Adrenal gland (tissue), 12 donors: ENCODE measurements around the gene TEX2. TPM values are rescaled to one million over a fixed set of nuclear protein-coding genes. Genes with fewer than 3 reads are reported as not detected.
"Not testable (repeated sequence)": the region's sequence is repeated elsewhere in the genome, so short reads cannot be mapped to it uniquely, and the experiment has no call there.

ENCODE experiments used
- DNase-seq, 7 donors: peaks; one replicate each; pipeline ENCODE4 v3.0.0-alpha.2; 2019 to 2020
- H3K27ac ChIP-seq, 5 donors: fragments of 200-600 bp; sonication (generic) in 4 of 5; 1 replicate in 3 of 5; 2 replicates in 2 of 5; pipeline versions ENCODE4 v1.5.1 to v1.8.0; 2016 to 2020; ENCODE audit warnings: mild to moderate bottlenecking in 1 of 5
- H3K27me3 ChIP-seq: fragments of 200-600 bp; 2 replicates; pipeline ENCODE4 v1.8.0; 2021
- H3K36me3 ChIP-seq, 2 donors: fragments of 200-600 bp; replicated peaks in 1 of 2; 1 replicate in 1 of 2; 2 replicates in 1 of 2; pipeline versions ENCODE4 v1.5.1 to v1.8.0; 2018 to 2022
- H3K4me1 ChIP-seq, 2 donors: fragments of 200-600 bp; replicated peaks in 1 of 2; 1 replicate in 1 of 2; 2 replicates in 1 of 2; pipeline versions ENCODE4 v1.5.1 to v1.8.0; 2018 to 2021
- H3K4me3 ChIP-seq, 4 donors: fragments of 200-600 bp; sonication (generic) in 3 of 4; one replicate each; pipeline ENCODE4 v1.5.1; 2016 to 2018
- H3K9me3 ChIP-seq, 3 donors: fragments of 200-600 bp; sonication (generic) in 1 of 3; replicated peaks in 1 of 3; 1 replicate in 2 of 3; 2 replicates in 1 of 3; pipeline versions ENCODE4 v1.5.1 to v1.8.0; 2016 to 2021
- POLR2A ChIP-seq, 2 donors: fragments of 450-650 bp; IDR thresholded peaks; one replicate each; pipeline ENCODE4 v1.6.1; 2017; ENCODE audit warnings: antibody characterized with exemption in 2 of 2, mild to moderate bottlenecking in 2 of 2, moderate library complexity in 1 of 2
- WGBS, 4 donors: extraction: QIAGEN DNeasy Blood & Tissue Kit in 2 of 4; methylation state at CpG; one replicate each; pipeline versions ENCODE4 v1.1.5 to v1.1.7; 2013 to 2017; 5-methylcytosine and 5-hydroxymethylcytosine counted together
- intact Hi-C, 2 donors: fragments of 100-400 bp; cut with DNase I; formaldehyde crosslinking; loops; one replicate each; pipeline versions ENCODE4 v1.14.1 to v1.15.0; 2022 to 2023
- polyA plus RNA-seq, 3 donors: library from polyadenylated mRNA; stranded (reverse); fragments of 200-250 nt in 2 of 3; fragments of 350-450 nt in 1 of 3; fragmentation: Illumina TruSeq in 1 of 3; extraction: RNeasy Lipid Tissue Mini Kit (QIAGEN cat#74804) in 1 of 3; gene quantifications; one replicate each; pipeline ENCODE4 v1.2.3, GENCODE V29; 2013 to 2014
- total RNA-seq, 9 donors: library from RNA; depleted of rRNA in 4 of 9; stranded (reverse); fragments of >200 nt in 4 of 9; fragments of 120-200 nt in 1 of 9; fragmentation: NEBNext Ultra II Directional in 1 of 9; extraction: Animal tissue kit (Norgen Biotek cat#: 25700) in 1 of 9; gene quantifications; one replicate each; pipeline versions ENCODE4 v1.1.0 to v1.2.4, GENCODE V29; 2013 to 2023
- TF ChIP-seq, protein P1 (sequence below), 6 experiments: fragments of 450-650 bp in 4 of 6; fragments of 200-600 bp in 2 of 6; sonication (generic) in 1 of 6; IDR thresholded peaks; 1 replicate in 5 of 6; 2 replicates in 1 of 6; pipeline versions ENCODE4 v1.5.1 to v1.8.0; 2016 to 2021; ENCODE audit warnings: antibody characterized with exemption in 6 of 6, mild to moderate bottlenecking in 2 of 6, moderate library complexity in 1 of 6
- donor health status: healthy with polysubstance abuse.
- donor health status: Bipolar disorder and iron deficiency.
- donor health status: DM: yes; HTN: yes; CAD: no.
- donor health status: DM: no; HTN: no; CAD: no.
- donor health status: DM: no; HTN: no; CAD: no.
- donor health status: DM: yes; HTN: yes; CAD: no.

Gene TEX2
- total and polyA plus RNA-seq, 12 donors, result 12.0 to 91.5 (median 62.5) TPM

- intact Hi-C loops, result no loop called here
- H3K4me1 ChIP-seq, result peaks cover 32 to 61% of the 10 kb centered on the region in 2 donors
- WGBS, 4 donors, result 41 to 48% (median 43%) methylated on average over 1 of the region's 1 CpG
Measured at GRCh38 chr17:64126918-64127317, 136.1 kb downstream of the TEX2 start.

DNA sequence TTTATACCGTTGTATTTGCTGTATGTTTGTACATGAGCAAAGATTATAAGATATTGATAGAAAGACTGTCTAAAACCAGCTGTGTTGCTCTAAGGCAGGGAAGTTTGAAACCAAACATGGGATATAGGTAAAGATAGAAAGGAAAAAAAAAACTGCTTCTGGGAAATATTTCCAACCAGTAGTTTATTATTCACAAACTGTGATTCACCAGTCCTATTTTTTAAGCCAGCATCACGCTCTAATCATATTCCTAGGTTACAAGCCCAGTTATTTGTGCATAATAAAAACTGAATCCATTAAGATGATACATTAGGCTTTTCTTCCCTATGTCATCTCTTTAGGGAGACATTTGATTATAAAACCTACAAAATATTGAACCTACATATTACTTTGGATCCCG lies 137.1 kb downstream of the TEX2 start:
- H3K9me3 ChIP-seq, result no peaks in the 10 kb centered on the region
- WGBS, 4 donors, result 37 to 55% (median 40%) methylated on average over 3 of the region's 3 CpGs
- peaks cover 26 to 59% of the 10 kb centered on the region in 2 donors for H3K4me1 ChIP-seq
- TF ChIP-seq, protein P1, sequence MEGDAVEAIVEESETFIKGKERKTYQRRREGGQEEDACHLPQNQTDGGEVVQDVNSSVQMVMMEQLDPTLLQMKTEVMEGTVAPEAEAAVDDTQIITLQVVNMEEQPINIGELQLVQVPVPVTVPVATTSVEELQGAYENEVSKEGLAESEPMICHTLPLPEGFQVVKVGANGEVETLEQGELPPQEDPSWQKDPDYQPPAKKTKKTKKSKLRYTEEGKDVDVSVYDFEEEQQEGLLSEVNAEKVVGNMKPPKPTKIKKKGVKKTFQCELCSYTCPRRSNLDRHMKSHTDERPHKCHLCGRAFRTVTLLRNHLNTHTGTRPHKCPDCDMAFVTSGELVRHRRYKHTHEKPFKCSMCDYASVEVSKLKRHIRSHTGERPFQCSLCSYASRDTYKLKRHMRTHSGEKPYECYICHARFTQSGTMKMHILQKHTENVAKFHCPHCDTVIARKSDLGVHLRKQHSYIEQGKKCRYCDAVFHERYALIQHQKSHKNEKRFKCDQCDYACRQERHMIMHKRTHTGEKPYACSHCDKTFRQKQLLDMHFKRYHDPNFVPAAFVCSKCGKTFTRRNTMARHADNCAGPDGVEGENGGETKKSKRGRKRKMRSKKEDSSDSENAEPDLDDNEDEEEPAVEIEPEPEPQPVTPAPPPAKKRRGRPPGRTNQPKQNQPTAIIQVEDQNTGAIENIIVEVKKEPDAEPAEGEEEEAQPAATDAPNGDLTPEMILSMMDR (IDR thresholded peaks at IDR 0.05), result no peak
- peak in 1 of 2 donors; percentile 18 for TF ChIP-seq POLR2A (IDR thresholded peaks at IDR 0.05)
- intact Hi-C loops, result no loop called here
- no peaks in the 10 kb centered on the region for H3K27me3 ChIP-seq
- H3K36me3 ChIP-seq, result no peaks in the 10 kb centered on the region
- peak overlapping the region in 2 of 4 donors; percentile 2 to 97 for H3K4me3 ChIP-seq
- DNase-seq, result no peak
- H3K27ac ChIP-seq, result peak overlapping the region in 3 of 5 donors; percentile 49 to 91 (median 90)

More at GRCh38 chr17:64126918-64127317, 136.1 kb downstream of the TEX2 start:
- no peak for DNase-seq
- H3K36me3 ChIP-seq, result no peaks in the 10 kb centered on the region
- peak overlapping the region in 3 of 5 donors; percentile 49 to 91 (median 90) for H3K27ac ChIP-seq
- H3K27me3 ChIP-seq, result no peaks in the 10 kb centered on the region
- peak overlapping the region in 1 of 4 donors; percentile 97 for H3K4me3 ChIP-seq
- H3K9me3 ChIP-seq, result no peaks in the 10 kb centered on the region
- peak in 1 of 2 donors; percentile 29 for TF ChIP-seq POLR2A (IDR thresholded peaks at IDR 0.05)
- TF ChIP-seq, protein P1 (IDR thresholded peaks at IDR 0.05), result no peak

- Histone ChIP-seq H3K9me3 (no peaks in the 10 kb centered on the region), H3K27me3 (no peaks in the 10 kb centered on the region), H3K4me1 (peaks cover 28 to 65% of the 10 kb centered on the region in 2 donors), H3K4me3 (no peak overlapping the region), H3K36me3 (no peaks in the 10 kb centered on the region), H3K27ac (peak overlapping the region in 3 of 5 donors; percentile 24 to 49 (median 48))
- DNase-seq, result no peak
- no peak for TF ChIP-seq POLR2A (IDR thresholded peaks at IDR 0.05)
- TF ChIP-seq, protein P1 (IDR thresholded peaks at IDR 0.05), result no peak
- WGBS, 4 donors, result 71 to 81% (median 74%) methylated on average over 3 of the region's 3 CpGs
- intact Hi-C loops, result no loop called here
Measured at GRCh38 chr17:64124609-64125008, 138.5 kb downstream of the TEX2 start.

GRCh38 chr17:64123114-64123513 lies 139.9 kb downstream of the TEX2 start:
- 61 to 65% (median 64%) methylated on average over 4 of the region's 4 CpGs for WGBS, 4 donors
- intact Hi-C loops, result no loop called here
- peaks cover 38 to 74% of the 10 kb centered on the region in 2 donors for H3K4me1 ChIP-seq
- no peaks in the 10 kb centered on the region for H3K36me3 ChIP-seq
- no peak overlapping the region for H3K4me3 ChIP-seq
- no peaks in the 10 kb centered on the region for H3K27me3 ChIP-seq
- no peaks in the 10 kb centered on the region for H3K9me3 ChIP-seq
- no peak overlapping the region for H3K27ac ChIP-seq
- peak in 1 of 7 donors; percentile 10 for DNase-seq
- TF ChIP-seq POLR2A (IDR thresholded peaks at IDR 0.05), result no peak
- TF ChIP-seq, protein P1 (IDR thresholded peaks at IDR 0.05), result no peak

DNA sequence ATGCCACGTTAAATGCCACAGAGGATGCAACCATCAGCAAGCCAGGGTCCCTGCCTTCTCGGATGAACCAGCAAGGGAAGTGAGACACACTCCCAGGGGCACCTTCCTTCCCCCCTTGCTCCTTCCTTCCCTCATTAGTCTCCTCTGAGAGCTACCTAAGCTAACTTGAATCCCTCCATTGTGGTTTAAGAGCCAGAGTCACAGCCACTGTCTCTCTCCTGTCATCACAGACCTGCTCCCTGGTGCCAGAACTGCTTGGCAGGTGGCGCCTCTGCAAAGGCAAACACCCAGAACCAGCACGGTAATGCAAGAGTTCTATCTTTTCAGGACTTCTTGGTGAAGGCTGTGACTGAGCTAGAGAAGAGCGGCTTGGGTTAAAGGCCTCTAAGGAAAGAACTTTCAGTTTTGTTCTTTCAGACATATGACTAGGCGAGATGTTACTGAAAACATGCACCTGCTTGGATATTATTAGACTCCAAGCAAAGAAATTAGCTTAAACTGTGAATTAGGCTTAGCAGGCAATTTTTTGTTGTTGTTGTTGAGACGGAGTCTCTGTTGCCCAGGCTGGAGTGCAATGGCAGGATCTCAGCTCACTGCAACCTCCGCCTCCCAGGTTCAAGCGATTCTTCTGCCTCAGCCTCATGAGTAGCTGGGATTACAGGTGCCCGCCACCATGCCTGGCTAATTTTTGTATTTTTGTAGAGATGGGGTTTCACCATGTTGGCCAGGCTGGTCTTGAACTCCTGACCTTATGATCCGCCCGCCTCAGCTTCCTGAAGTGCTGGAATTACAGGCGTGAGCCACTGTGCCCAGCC lies 141.9 kb downstream of the TEX2 start:
- DNase-seq, result peak in 2 of 7 donors; percentile 31 to 47
- Histone ChIP-seq H3K4me1 (peaks cover 46 to 78% of the 10 kb centered on the region in 2 donors), H3K27ac (peak overlapping the region; percentile 26 to 80 (median 53))
- H3K9me3 ChIP-seq, H3K4me3 ChIP-seq, intact Hi-C loops, H3K36me3 ChIP-seq, H3K27me3 ChIP-seq: not testable (repeated sequence)
- WGBS, 4 donors, result 76 to 79% (median 77%) methylated on average over 12 to 13 of the region's 13 CpGs
